GM19351 (cell line): ENCODE results near the gene MARVELD2.
"Not testable (repeated sequence)": the region's sequence is repeated elsewhere in the genome, so short reads cannot be mapped to it uniquely, and the experiment has no call there.

Experiments
- ATAC-seq: cut with Tn5 transposase; IDR thresholded peaks from one replicate; pipeline ENCODE4 v1.9.1; 2021; ENCODE audit warnings: mild to moderate bottlenecking, moderate library complexity; ENCODE audit not compliant: unreplicated experiment

Gene MARVELD2

GRCh38 chr5:69414885-69415583, at the start of gene MARVELD2:
Gene MARVELD2, plus strand, starts transcription at chr5:69415116. Its CDS starts 4,270 bp downstream, at chr5:69419386.
- peak; percentile 72 for ATAC-seq

GRCh38 chr5:69367697-69368279, 47.1 kb upstream of the MARVELD2 start:
- ATAC-seq: no peak

- peak; percentile 27 for ATAC-seq
Observed at GRCh38 chr5:69368458-69369339, 46.2 kb upstream of the MARVELD2 start.

GRCh38 chr5:69369340-69370121, 45.4 kb upstream of the MARVELD2 start, which contains the start of the genes AK6, RAD17 and TAF9:
Gene AK6, minus strand, starts transcription at chr5:69369520. Its CDS starts 30 bp downstream, at chr5:69369490.
Gene RAD17, plus strand, starts transcription at chr5:69369818. Its CDS starts 2,391 bp downstream, at chr5:69372209.
Gene TAF9, minus strand, starts transcription at chr5:69369520. Its CDS starts 3,783 bp downstream, at chr5:69365737.
- ATAC-seq: peak; percentile 89

- not testable (repeated sequence) for ATAC-seq
Observed at GRCh38 chr5:69370335-69370734, 44.6 kb upstream of the MARVELD2 start.

GRCh38 chr5:69372394-69372793, 42.5 kb upstream of the MARVELD2 start:
- no peak for ATAC-seq

- ATAC-seq: peak; percentile 79
Observed at GRCh38 chr5:69374911-69375446, 39.9 kb upstream of the MARVELD2 start.

GRCh38 chr5:69378376-69378775, 36.5 kb upstream of the MARVELD2 start:
- no peak for ATAC-seq

GRCh38 chr5:69404659-69405330, 10.1 kb upstream of the MARVELD2 start:
- no peak for ATAC-seq

- ATAC-seq: no peak
Observed at GRCh38 chr5:69415584-69415958, 655 bp downstream of the MARVELD2 start.

- no peak for ATAC-seq
Observed at GRCh38 chr5:69416180-69416579, 1.3 kb downstream of the MARVELD2 start.

- ATAC-seq: no peak
Observed at GRCh38 chr5:69416699-69417098, 1.8 kb downstream of the MARVELD2 start.

GRCh38 chr5:69418554-69418953, 3.6 kb downstream of the MARVELD2 start:
- no peak for ATAC-seq

- ATAC-seq: no peak
Observed at GRCh38 chr5:69431424-69432303, 16.7 kb downstream of the MARVELD2 start.

GRCh38 chr5:69432412-69433206, 17.7 kb downstream of the MARVELD2 start:
- ATAC-seq: no peak

GRCh38 chr5:69435276-69435884, 20.5 kb downstream of the MARVELD2 start:
- not testable (repeated sequence) for ATAC-seq

- no peak for ATAC-seq
Observed at GRCh38 chr5:69444127-69444754, 29.3 kb downstream of the MARVELD2 start.
